Measurements from ENCODE around the gene MORF4L1.

The MORF4L1 gene

GRCh38 chr15:78931439-78932257 lies 59.0 kb downstream of the MORF4L1 start:
- Histone ChIP-seq H3K27me3 (ENCODE audit: insufficient read depth, low read length, poor library complexity, severe bottlenecking) (no peaks in the 10 kb centered on the region), H3K4me3 (ENCODE audit: low read length, poor library complexity, severe bottlenecking) (no peak overlapping the region), H3K9ac (ENCODE audit: low read depth, low read length, poor library complexity, severe bottlenecking) (no peak overlapping the region), H3K4me1 (ENCODE audit: insufficient read depth, low read length, poor library complexity, severe bottlenecking) (peaks cover 14% of the 10 kb centered on the region), H3K9me2 (replicated peaks; ENCODE audit: low read depth, low read length) (no peaks in the 10 kb centered on the region), H2AFZ (ENCODE audit: low read length) (no peak overlapping the region), H3K9me3 (ENCODE audit: insufficient read depth, low read depth, low read length) (no peaks in the 10 kb centered on the region), H3K36me3 (ENCODE audit: insufficient read depth, low read length) (peaks cover 13% of the 10 kb centered on the region; the same call in 1 of the 2 replicates), H4K20me1 (ENCODE audit: insufficient read depth, low read length, poor library complexity, severe bottlenecking) (no peaks in the 10 kb centered on the region), H3F3A (ENCODE audit: low read depth) (no peaks in the 10 kb centered on the region), H3K79me2 (ENCODE audit: insufficient read depth, low read length) (no peaks in the 10 kb centered on the region; the same call in 1 of the 2 replicates), H3K4me2 (ENCODE audit: low read depth, low read length, poor library complexity, severe bottlenecking) (no peak overlapping the region)
- no peak for TF ChIP-seq CTCF (conservative IDR thresholded peaks at IDR 0.05; ENCODE audit: low read length)
- no peak for TF ChIP-seq EZH2phosphoT487 (IDR thresholded peaks at IDR 0.05; ENCODE audit: borderline replicate concordance)

GRCh38 chr15:78932258-78932808 lies 59.6 kb downstream of the MORF4L1 start:
- Histone ChIP-seq H2AFZ (ENCODE audit: low read length) (no peak overlapping the region), H3K4me1 (ENCODE audit: insufficient read depth, low read length, poor library complexity, severe bottlenecking) (peaks cover 20% of the 10 kb centered on the region), H4K20me1 (ENCODE audit: insufficient read depth, low read length, poor library complexity, severe bottlenecking) (no peaks in the 10 kb centered on the region), H3K4me2 (ENCODE audit: low read depth, low read length, poor library complexity, severe bottlenecking) (no peak overlapping the region), H3K9me3 (ENCODE audit: insufficient read depth, low read depth, low read length) (no peaks in the 10 kb centered on the region), H3K4me3 (ENCODE audit: low read length, poor library complexity, severe bottlenecking) (no peak overlapping the region), H3F3A (ENCODE audit: low read depth) (no peaks in the 10 kb centered on the region), H3K27me3 (ENCODE audit: insufficient read depth, low read length, poor library complexity, severe bottlenecking) (no peaks in the 10 kb centered on the region), H3K9me2 (replicated peaks; ENCODE audit: low read depth, low read length) (no peaks in the 10 kb centered on the region), H3K36me3 (ENCODE audit: insufficient read depth, low read length) (peaks cover 6% of the 10 kb centered on the region; the same call in 1 of the 2 replicates), H3K9ac (ENCODE audit: low read depth, low read length, poor library complexity, severe bottlenecking) (no peak overlapping the region), H3K79me2 (ENCODE audit: insufficient read depth, low read length) (no peaks in the 10 kb centered on the region; the same call in 1 of the 2 replicates)
- no peak for TF ChIP-seq CTCF (conservative IDR thresholded peaks at IDR 0.05; ENCODE audit: low read length)
- no peak for TF ChIP-seq EZH2phosphoT487 (IDR thresholded peaks at IDR 0.05; ENCODE audit: borderline replicate concordance)

GRCh38 chr15:78933187-78933822 lies 60.6 kb downstream of the MORF4L1 start:
- H2AFZ ChIP-seq (ENCODE audit: low read length) = no peak overlapping the region

More at GRCh38 chr15:78933187-78933822, 60.6 kb downstream of the MORF4L1 start:
- no peak overlapping the region for H3K4me2 ChIP-seq (ENCODE audit: low read depth, low read length, poor library complexity, severe bottlenecking)
- peaks cover 26% of the 10 kb centered on the region for H3K4me1 ChIP-seq (ENCODE audit: insufficient read depth, low read length, poor library complexity, severe bottlenecking)
- H3K36me3 ChIP-seq (ENCODE audit: insufficient read depth, low read length) = no peaks in the 10 kb centered on the region
- H3K4me3 ChIP-seq (ENCODE audit: low read length, poor library complexity, severe bottlenecking) = no peak overlapping the region
- no peak overlapping the region for H3K9ac ChIP-seq (ENCODE audit: low read depth, low read length, poor library complexity, severe bottlenecking)
- no peaks in the 10 kb centered on the region for H4K20me1 ChIP-seq (ENCODE audit: insufficient read depth, low read length, poor library complexity, severe bottlenecking)
- no peaks in the 10 kb centered on the region for H3F3A ChIP-seq (ENCODE audit: low read depth)
- no peak for TF ChIP-seq EZH2phosphoT487 (IDR thresholded peaks at IDR 0.05; ENCODE audit: borderline replicate concordance)
- TF ChIP-seq CTCF (conservative IDR thresholded peaks at IDR 0.05; ENCODE audit: low read length) = no peak
- no peaks in the 10 kb centered on the region for H3K27me3 ChIP-seq (ENCODE audit: insufficient read depth, low read length, poor library complexity, severe bottlenecking)
- H3K79me2 ChIP-seq (ENCODE audit: insufficient read depth, low read length) = no peaks in the 10 kb centered on the region; the same call in 1 of the 2 replicates
- no peaks in the 10 kb centered on the region for H3K9me3 ChIP-seq (ENCODE audit: insufficient read depth, low read depth, low read length)
- no peaks in the 10 kb centered on the region for H3K9me2 ChIP-seq (replicated peaks; ENCODE audit: low read depth, low read length)
